Dedifferentiated amniotic fluid mesenchymal stem cell (primary cell): Measurements from ENCODE around the gene TP63.
"Not testable (repeated sequence)": the region's sequence is repeated elsewhere in the genome, so short reads cannot be mapped to it uniquely, and the experiment has no call there.

Experiments used
- DNase-seq: peaks from one replicate; pipeline ENCODE4 v3.0.0-alpha.2; 2016; ENCODE audit errors: extremely low spot score

Gene TP63

DNA sequence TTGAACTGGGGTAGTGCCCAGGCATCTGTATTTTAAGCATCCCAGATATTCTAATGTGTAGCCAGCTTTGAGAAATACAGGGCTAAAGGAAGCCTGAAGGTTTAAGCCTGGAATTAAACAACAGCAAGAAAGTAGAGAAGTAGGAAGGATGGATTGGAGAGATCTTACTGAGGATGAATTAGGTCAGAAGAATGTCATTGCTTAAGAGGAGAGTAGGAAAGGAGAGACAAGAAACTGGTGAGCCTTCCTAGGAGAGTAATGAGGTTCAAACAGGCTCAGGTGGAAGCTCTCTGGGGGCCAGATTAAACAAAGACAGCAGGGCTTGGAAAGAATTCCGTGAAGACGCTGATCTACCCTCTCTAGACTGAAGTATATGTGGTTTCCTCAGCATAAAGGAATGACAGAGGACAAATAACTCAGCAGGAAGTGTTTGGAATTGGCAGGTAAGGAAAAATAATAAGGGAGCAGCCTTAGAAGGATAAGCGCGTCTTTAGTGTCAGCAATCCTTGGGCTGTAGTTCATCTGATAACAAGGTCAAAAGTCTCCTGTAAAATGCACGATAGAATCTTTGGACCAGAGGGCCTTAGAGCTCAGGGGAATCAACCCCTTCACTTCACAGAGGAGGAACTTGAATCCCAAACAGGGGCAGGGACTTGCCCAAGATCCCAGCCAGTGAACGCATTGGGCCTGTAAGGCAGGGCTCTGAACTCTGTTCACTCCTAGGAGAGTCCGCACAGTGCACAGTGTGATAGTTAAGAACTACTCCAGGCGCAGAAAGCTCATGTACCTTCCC lies 90.9 kb downstream of the TP63 start:
- no peak for DNase-seq

DNA sequence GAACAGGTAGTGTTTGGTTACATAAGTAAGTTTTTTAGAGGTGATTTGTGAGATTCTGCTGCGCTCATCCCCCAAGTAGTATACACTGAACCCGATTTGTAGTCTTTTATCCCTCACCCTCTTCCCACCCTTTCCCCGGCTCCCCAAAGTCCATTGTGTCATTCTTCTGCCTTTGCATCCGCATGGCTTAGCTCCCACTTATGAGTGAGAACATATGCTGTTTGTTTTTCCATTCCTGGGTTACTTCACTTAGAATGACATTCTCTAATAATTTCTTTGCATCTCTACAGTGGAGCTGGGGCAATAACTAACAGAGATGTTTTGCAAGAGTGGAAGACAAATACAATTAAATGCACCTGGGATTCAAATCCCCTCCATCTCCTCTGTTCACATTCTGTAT lies 93.2 kb downstream of the TP63 start:
- peak; percentile 33 for DNase-seq

DNA sequence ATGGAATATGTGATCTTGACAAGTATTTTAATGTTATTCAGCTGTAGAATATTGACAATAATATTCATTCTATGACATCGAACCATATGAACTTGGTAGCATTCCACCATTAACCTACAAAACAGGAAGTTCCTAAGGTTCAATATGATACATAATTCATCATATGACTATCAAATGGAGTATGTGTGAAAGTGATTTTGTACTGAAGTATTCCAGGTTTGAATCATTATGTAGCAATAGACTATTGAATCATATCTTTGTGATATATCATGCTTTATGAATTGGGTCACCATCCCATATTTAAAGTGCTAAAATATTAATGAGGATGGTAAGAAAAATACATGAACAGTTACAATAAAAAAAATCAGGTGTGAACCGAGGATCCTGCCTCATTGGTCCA lies 95.1 kb downstream of the TP63 start:
- DNase-seq: no peak

DNA sequence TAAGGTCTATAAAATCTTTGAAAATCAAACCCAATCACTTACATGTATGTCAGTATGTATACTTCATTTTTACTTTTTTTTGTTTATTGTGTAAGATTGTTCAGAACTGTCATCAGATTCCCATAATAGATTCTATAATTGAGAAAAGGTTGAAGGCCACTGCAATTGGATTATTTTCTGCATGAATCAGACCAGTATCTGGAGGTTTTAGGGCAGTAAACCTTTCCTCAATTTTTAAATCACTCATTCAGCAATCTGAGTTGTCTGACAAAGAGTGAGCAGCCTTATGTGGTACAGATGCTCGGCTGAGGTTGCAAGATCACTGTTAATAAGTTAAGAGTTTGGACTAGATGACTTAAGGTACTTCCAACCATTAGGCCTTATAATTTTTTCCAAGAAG lies 96.0 kb downstream of the TP63 start:
- no peak for DNase-seq

- DNase-seq: no peak
Observed at GRCh38 chr3:189727898-189728297, 96.7 kb downstream of the TP63 start.

DNA sequence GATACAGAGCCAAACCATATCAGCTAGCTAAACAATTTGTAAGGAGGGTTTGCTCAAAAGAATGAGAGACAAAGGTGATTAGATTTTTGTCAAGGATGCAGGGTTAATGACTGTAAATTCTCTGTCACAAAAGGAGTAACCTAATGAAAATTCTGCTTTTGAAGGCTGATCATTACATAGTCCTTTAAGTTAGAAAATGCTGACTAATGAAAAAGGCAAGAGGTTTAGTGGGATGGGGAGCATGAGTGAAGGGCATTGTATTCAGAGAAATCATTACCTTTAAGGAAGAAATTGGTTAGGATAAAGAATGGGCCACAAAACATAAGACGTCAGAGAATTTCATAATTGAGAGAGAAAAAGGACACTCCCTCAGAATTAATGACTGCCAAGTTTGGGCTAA lies 97.7 kb downstream of the TP63 start:
- DNase-seq: no peak

DNA sequence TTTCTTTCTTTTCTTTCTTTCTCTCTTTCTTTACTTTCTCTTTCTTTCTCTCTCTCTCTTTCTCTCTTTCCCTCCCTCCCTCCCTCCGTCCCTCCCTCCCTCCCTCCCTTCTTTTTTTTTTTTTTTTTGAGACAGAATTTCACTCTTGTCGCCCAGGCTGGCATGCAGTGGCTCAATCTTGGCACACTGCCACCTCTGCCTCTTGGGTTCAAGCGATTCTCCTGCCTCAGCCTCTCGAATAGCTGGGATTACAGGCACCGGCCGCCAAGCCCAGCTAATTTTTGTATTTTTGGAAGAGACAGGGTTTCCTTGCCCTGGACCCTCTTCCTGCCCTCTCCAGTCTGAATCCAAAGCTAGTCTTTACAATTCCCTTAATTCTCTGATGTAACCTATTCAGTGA lies 102.9 kb downstream of the TP63 start:
- DNase-seq: no peak

DNA sequence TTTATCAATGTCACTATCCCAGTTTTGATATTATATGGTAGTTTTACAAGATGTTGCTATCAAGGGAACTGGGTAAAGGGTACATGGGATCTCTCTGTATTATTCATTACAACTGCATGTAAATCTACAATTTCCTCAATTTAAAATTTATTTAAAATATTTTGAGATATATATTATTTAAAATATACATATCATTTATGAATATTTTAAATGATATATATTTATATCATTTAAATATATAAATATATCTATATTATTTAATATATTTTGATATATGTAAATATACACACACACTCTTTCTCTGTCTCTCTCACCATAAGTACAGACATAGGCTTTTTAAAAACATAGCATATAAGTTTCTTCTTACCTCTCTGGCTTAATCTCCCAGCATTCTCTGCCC lies 104.7 kb downstream of the TP63 start:
- DNase-seq: no peak

DNA sequence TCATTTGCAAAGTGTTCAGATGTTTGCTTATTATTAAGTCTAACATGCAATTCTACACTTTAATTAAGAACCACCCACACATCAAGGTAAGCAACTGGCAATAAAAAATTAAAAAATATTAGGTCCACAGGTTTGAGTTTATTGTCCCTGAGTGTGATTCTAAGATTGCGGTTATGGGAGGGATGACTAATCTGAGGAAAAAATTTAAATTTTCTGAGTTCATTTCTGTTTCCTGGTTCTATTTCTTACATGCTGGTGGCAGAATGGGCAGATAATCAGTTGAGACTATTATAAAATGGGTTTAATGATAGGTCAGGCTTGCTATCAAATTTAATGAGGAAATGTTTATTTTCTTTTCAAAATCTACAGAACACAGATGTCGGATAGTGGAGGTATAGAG lies 105.9 kb downstream of the TP63 start:
- no peak for DNase-seq

- DNase-seq: no peak
Observed at GRCh38 chr3:189737619-189738018, 106.4 kb downstream of the TP63 start.

GRCh38 chr3:189739378-189739777 lies 108.2 kb downstream of the TP63 start:
- no peak for DNase-seq

GRCh38 chr3:189740156-189740555 lies 109.0 kb downstream of the TP63 start:
- DNase-seq: no peak

GRCh38 chr3:189744235-189744634 lies 113.0 kb downstream of the TP63 start:
- DNase-seq: no peak

DNA sequence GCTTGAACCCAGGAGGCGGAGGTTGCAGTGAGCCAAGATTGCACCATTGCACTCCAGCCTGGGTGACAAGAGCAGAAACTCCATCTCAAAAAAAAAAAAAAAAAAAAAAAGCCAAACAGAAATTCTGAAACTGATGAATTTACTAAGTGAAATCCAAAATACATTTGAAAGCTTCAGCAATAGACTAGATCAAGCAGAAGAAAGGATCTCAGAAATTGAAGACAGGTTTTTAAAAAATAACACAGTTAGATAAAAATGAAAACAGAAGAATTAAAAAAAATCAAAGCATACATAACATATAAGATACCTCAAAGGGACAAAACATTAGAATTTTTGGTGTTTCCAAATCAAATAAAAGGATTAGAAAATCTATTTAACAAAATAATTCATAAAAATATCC lies 114.4 kb downstream of the TP63 start:
- no peak for DNase-seq

DNA sequence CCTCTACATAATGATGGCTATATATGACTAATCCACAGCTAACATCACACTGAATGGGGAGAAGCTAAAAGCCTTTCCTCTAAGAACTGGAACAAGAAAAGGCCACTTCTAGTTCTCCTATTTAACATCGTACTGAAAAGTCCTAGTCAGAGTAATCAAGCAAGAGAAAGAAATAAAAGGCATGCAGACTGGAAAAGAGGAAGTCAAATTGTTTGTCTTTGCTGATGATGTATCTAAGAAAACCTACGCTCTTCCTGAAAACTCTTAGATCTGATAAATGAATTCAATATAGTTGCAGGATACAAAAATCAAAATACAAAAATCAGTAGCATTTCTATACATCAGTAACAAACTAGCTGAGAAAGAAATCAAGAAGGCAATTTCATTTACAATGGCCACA lies 116.9 kb downstream of the TP63 start:
- no peak for DNase-seq

GRCh38 chr3:189750972-189751371 lies 119.8 kb downstream of the TP63 start:
- DNase-seq: not testable (repeated sequence)

- DNase-seq: no peak
Observed at GRCh38 chr3:189754356-189754755, 123.2 kb downstream of the TP63 start.

- DNase-seq: no peak
Observed at GRCh38 chr3:189756582-189757078, 125.4 kb downstream of the TP63 start.

DNA sequence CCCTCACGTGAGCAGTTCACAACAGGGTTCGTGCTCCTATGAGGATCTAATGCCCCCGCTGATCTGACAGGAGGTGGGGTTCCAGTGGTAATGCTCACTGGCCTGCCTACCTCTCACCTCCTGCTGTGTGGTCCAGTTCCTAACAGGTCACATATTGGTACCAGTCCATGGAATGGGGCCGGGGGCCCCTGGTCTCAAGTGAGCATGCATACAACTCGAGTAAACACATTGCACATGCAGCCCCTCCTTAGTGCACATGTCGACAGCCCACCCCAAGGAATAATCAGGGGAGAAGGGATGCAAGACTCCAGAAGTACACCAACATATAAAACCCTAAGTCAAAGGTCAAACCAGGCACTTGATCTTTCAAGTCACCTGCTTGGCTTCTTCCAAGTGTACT lies 127.0 kb downstream of the TP63 start:
- DNase-seq: no peak

DNA sequence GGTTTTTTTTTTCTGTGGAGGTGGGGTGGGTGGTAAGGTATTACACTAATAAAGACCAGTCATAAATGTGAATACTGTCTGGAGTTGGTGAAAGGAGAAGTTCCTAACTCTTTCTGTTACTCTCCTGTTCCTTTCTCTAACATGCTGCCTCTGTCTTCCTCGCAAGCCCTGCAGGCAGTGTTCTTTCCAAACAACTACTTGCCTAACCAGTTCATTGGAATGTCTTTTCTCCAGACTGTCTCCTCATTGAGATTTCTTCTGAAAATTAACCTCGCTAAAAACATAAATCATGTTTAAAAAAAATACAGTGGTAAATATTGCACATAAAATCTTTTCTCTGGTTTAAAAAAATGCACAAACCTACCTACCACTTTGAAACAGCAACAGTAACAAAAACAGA lies 135.2 kb downstream of the TP63 start:
- DNase-seq: no peak

DNA sequence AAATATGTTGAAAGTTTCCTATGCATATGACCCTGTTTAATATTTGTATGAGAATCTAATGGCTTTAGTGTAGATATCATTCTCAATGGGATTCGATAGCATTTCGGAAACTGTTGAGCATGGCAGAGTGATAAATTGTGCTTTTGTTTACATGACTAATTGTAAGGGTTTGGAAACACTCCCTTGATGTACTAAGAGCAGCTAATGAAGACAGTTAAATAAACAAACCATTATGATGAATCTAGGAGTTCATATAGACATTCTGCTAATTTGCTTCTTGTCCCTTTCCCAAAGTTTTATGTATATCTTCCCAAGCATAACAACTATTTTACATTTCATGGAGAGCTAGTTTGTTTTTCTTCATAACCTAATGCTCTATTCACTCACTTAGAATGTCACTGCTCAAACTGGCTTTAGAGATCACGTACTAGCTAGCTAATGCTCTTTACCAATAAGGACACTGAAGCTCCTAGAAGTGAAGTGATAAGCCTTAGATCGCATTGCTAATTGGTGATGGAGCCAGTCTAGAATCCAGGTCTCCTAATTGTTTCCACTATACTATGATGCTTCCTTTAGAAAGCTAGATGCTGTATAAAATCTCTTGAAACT lies 140.8 kb downstream of the TP63 start:
- no peak for DNase-seq

DNA sequence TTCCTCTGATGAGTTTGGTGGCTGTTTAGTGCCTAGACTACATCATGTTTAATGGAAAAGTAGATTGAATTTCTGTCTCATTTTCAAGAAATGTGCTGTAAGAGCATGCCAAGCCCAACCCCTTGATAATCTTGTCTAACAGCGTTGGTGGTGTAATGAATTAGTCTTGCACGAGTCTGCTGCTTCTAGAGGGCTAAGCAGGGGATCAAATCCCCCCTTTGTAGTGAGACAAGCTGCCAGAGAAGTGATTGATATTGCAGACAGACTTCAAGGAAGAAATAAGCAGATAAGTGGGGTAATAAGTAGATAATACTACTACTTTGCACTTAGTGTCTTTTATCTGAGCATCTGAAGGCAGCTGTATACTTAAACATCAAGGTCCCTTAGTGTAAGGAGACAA lies 141.4 kb downstream of the TP63 start:
- DNase-seq: no peak

DNA sequence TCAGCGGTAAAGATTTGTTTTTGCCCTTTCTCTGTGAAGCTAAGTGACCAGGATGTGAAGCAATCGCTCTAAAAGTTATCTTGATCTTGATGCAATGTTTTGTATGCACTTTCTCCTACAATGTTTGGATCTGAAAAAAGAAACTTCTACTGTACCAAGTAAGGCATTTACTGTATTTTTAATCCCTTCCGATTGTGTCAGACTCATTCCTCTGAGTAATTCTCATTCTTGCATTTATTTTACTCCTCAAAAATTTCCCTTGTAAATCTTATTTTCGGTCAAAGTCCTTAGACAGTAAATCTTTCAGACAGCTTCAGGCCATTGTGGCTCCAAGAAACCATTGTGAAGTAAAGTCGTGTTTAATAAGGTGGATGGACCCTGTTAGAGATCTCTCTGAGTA lies 141.9 kb downstream of the TP63 start:
- DNase-seq: peak; percentile 65
